Measurements from ENCODE around the gene PLA2G2C.

The PLA2G2C gene

DNA sequence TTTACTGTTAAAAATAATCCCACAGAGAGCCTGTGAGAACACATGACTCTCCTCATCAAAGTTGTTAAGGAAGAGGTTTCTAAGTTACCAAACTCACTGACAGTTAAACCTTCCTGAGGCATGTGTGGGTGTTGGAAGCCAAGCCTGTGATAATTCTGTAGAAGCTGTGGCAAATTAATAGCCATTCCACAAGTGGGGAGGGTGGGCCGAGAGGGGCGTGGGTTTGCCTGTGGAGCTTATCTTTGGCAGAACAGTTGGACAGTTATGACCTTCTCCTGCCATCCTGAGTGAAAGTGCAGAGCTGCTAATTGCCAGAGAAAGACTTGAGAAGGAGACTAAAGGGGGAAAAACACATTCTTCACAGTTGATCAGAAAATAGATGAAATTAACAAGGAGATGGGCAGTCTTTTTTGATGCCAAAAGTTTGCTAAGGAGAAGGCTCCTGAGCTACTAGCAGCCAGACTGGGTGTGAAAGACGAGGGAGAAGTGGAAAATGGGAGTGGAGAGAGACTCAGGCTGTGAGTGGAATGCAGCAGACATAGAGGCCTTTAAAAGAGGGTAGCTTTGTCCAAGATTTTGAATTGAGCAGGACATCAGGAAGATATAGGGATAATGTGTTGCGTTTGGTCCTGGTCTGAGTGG is 1.6 kb upstream of the PLA2G2C start:
- TF ChIP-seq, protein P1, sequence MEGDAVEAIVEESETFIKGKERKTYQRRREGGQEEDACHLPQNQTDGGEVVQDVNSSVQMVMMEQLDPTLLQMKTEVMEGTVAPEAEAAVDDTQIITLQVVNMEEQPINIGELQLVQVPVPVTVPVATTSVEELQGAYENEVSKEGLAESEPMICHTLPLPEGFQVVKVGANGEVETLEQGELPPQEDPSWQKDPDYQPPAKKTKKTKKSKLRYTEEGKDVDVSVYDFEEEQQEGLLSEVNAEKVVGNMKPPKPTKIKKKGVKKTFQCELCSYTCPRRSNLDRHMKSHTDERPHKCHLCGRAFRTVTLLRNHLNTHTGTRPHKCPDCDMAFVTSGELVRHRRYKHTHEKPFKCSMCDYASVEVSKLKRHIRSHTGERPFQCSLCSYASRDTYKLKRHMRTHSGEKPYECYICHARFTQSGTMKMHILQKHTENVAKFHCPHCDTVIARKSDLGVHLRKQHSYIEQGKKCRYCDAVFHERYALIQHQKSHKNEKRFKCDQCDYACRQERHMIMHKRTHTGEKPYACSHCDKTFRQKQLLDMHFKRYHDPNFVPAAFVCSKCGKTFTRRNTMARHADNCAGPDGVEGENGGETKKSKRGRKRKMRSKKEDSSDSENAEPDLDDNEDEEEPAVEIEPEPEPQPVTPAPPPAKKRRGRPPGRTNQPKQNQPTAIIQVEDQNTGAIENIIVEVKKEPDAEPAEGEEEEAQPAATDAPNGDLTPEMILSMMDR (IDR thresholded peaks at IDR 0.05; ENCODE audit: low read depth, low read length): no peak
- no peak for TF ChIP-seq EZH2phosphoT487 (IDR thresholded peaks at IDR 0.05; ENCODE audit: low read depth)
- no peak overlapping the region for H3K4me2 ChIP-seq (ENCODE audit: low read length)
- H3K27ac ChIP-seq (ENCODE audit: low read length): no peak overlapping the region
- no peak overlapping the region for H3K4me3 ChIP-seq (ENCODE audit: low read length)
- H3K4me1 ChIP-seq (ENCODE audit: low read length): peaks cover 20% of the 10 kb centered on the region
- H3K79me2 ChIP-seq (ENCODE audit: low read length): no peaks in the 10 kb centered on the region
- no peak overlapping the region for H2AFZ ChIP-seq (ENCODE audit: low read depth, low read length)
- H3K27me3 ChIP-seq (ENCODE audit: low read depth, low read length): no peaks in the 10 kb centered on the region
- H3K9me3 ChIP-seq (ENCODE audit: insufficient read depth, low read length): no peaks in the 10 kb centered on the region
- no peaks in the 10 kb centered on the region for H3K36me3 ChIP-seq (replicated peaks; ENCODE audit: low read depth, low read length)
- H3K9ac ChIP-seq (ENCODE audit: low read length): no peak overlapping the region
- H4K20me1 ChIP-seq (ENCODE audit: insufficient read depth, low read length): no peaks in the 10 kb centered on the region

DNA sequence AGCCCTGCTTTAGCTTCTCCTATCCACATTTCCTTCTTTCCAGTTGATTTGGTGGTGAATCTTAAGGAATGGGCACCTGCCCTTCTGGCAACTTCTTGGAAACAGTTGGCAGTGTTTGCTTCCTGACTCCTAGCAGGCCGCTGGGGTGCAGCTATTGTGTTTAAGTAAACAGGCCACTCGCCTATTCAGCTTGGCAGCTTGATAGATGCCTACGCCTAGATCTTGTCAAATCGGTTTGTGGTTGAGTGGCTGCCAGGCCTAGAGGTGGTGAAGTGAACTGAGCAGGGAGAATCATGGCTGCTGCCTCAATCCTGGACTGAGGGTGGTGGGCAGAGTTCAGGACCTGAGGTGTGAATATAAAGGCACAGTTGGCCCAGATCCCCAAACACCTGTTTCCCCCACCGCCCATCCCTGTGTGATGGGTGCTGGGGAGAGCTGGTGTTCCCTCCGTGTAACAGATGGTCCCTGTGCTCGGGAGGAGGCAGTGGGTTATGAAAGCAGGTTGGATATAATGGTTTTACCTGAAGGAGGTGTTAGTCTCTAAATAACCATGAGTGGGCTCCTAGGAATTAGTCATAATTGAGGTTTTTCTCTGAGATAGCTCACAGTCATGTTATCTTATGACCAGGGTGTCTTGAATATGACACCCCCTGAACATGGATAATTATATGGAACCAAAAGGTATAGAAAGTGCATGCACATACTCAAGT is 940 bp upstream of the PLA2G2C start:
- Histone ChIP-seq H3K27me3 (ENCODE audit: low read depth, low read length) (no peaks in the 10 kb centered on the region), H3K9ac (ENCODE audit: low read length) (no peak overlapping the region), H3K79me2 (ENCODE audit: low read length) (no peaks in the 10 kb centered on the region), H3K4me2 (ENCODE audit: low read length) (peak overlapping the region; percentile 93), H3K4me3 (ENCODE audit: low read length) (no peak overlapping the region), H2AFZ (ENCODE audit: low read depth, low read length) (no peak overlapping the region), H3K4me1 (ENCODE audit: low read length) (peaks cover 20% of the 10 kb centered on the region), H4K20me1 (ENCODE audit: insufficient read depth, low read length) (no peaks in the 10 kb centered on the region), H3K27ac (ENCODE audit: low read length) (no peak overlapping the region), H3K9me3 (ENCODE audit: insufficient read depth, low read length) (no peaks in the 10 kb centered on the region), H3K36me3 (replicated peaks; ENCODE audit: low read depth, low read length) (no peaks in the 10 kb centered on the region)
- TF ChIP-seq EZH2phosphoT487 (IDR thresholded peaks at IDR 0.05; ENCODE audit: low read depth): no peak
- TF ChIP-seq, protein P1 (IDR thresholded peaks at IDR 0.05; ENCODE audit: low read depth, low read length): no peak

DNA sequence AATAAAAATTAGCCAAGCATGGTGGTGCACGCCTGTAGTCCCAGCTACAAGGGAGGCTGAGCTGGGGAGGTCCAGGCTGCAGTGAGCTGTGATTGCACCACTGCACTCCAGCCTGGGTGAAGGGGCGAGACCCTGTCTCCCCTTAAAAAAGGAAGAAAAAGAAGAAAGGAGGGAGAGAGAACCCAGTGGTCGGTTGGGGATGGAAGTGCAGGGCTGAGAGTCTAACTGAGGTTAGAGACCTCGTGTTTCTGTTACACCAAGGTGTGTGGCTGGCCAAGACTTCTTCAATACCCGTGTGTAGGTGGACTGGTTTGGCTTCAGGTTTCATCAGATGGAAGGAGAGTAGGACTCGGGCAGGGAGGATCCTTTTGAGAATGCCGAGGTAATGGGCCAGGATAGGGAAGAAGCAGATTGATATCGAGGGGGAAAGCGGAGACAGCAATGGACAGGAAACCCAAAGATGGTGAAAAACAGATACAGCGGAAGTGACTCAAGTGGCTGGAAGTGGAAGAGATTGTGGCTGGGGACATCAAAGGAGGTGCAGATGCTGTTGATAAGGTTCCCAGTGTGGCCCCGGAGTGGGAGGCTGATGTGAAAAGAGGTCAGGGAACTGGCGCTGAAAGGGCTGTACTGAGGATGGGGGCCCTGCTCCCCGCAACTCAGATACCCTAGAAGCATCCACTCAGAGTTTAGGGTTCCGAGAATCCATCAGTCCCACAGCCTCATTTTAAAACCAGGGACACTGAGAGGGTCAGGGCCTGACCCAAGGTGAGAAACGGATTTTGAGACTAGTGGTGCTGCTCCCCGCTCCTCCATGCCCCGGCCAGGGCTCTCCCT is 1.1 kb downstream of the PLA2G2C start:
- Histone ChIP-seq H3K27me3 (ENCODE audit: low read depth, low read length) (no peaks in the 10 kb centered on the region), H3K4me1 (ENCODE audit: low read length) (peaks cover 20% of the 10 kb centered on the region), H2AFZ (ENCODE audit: low read depth, low read length) (peak overlapping the region; percentile 66), H3K9ac (ENCODE audit: low read length) (peak overlapping the region; percentile 88), H3K9me3 (ENCODE audit: insufficient read depth, low read length) (no peaks in the 10 kb centered on the region), H3K79me2 (ENCODE audit: low read length) (no peaks in the 10 kb centered on the region), H4K20me1 (ENCODE audit: insufficient read depth, low read length) (no peaks in the 10 kb centered on the region), H3K4me3 (ENCODE audit: low read length) (peak overlapping the region; percentile 97), H3K36me3 (replicated peaks; ENCODE audit: low read depth, low read length) (no peaks in the 10 kb centered on the region), H3K4me2 (ENCODE audit: low read length) (peak overlapping the region; percentile 93), H3K27ac (ENCODE audit: low read length) (peak overlapping the region; percentile 48; the same call in 1 of the 2 replicates)
- no peak for TF ChIP-seq EZH2phosphoT487 (IDR thresholded peaks at IDR 0.05; ENCODE audit: low read depth)
- TF ChIP-seq, protein P1 (IDR thresholded peaks at IDR 0.05; ENCODE audit: low read depth, low read length): no peak

DNA sequence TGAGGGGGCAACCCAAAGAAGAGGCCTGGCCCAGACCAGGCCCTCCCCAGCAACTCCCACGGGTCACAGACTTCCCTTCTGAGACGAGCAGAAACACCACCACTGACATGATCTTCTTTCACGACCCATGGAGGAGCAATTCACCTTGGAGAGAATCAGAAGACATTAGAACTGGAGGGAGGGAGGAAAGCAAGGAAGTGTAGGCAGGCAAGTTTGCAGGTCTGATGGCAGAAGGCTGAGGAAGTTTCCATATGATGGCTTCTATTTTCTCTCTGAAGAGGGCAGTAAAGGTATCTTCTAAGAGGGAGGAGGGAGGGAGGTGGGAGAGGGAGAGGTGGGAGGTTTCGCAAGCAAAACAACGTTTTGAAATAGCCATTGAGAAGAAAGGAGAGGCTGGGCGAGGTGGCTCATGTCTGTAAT is 1.8 kb downstream of the PLA2G2C start:
- Histone ChIP-seq H3K9me3 (ENCODE audit: insufficient read depth, low read length) (no peaks in the 10 kb centered on the region), H3K4me1 (ENCODE audit: low read length) (peaks cover 20% of the 10 kb centered on the region), H3K79me2 (ENCODE audit: low read length) (no peaks in the 10 kb centered on the region), H4K20me1 (ENCODE audit: insufficient read depth, low read length) (no peaks in the 10 kb centered on the region), H3K27ac (ENCODE audit: low read length) (no peak overlapping the region), H3K4me3 (ENCODE audit: low read length) (no peak overlapping the region), H3K9ac (ENCODE audit: low read length) (no peak overlapping the region), H3K36me3 (replicated peaks; ENCODE audit: low read depth, low read length) (no peaks in the 10 kb centered on the region), H3K27me3 (ENCODE audit: low read depth, low read length) (no peaks in the 10 kb centered on the region), H3K4me2 (ENCODE audit: low read length) (no peak overlapping the region), H2AFZ (ENCODE audit: low read depth, low read length) (no peak overlapping the region)
- TF ChIP-seq, protein P1 (IDR thresholded peaks at IDR 0.05; ENCODE audit: low read depth, low read length): no peak
- no peak for TF ChIP-seq EZH2phosphoT487 (IDR thresholded peaks at IDR 0.05; ENCODE audit: low read depth)
